HCT116 (cell line): Measurements from ENCODE around the gene EGFR. TPM values are rescaled to one million over a fixed set of nuclear protein-coding genes. Genes with fewer than 3 reads are reported as not detected.

Experiments
- ATAC-seq: fragments of 200-7000 bp; cut with Tn5 transposase; 2 replicates; pipeline ENCODE4 v1.9.1; 2020; ENCODE audit warnings: mild to moderate bottlenecking, moderate library complexity
- BruUV-seq: library from RNA; stranded (reverse); fragments of 400-500 nt; replicated peaks from 2 replicates; lab custom pipeline; 2021; lab: Mats Ljungman, UMichigan
- CTCF ChIA-PET: fragments of 300-600 bp; sonication (Branson Sonifier 250); formaldehyde crosslinking; loops from one replicate; lab custom pipeline; 2021; ENCODE audit warnings: antibody characterized with exemption; lab: Charles Lee
- POLR2A ChIA-PET: fragments of 300-600, 350-600 bp; sonication (Branson Sonifier 250); formaldehyde crosslinking; loops from one replicate; lab custom pipeline; 2021; ENCODE audit warnings: antibody characterized with exemption; lab: Charles Lee
- RAD21 ChIA-PET, 2 experiments: fragments of 300-600 bp; sonication (Branson Sonifier 250); formaldehyde crosslinking; loops; one replicate each; lab custom pipeline; 2023; ENCODE audit warnings: low total read pairs in 2 of 2; ENCODE audit not compliant: uncharacterized antibody in 2 of 2, unreplicated experiment in 2 of 2, low non-redundant PET in 1 of 2; lab: Charles Lee
- DNase-seq: peaks from one replicate; pipeline ENCODE4 v3.0.0-alpha.2; 2010; ENCODE audit warnings: low read depth, low spot score
- H2AFZ ChIP-seq: fragments of 200-600 bp; shearing (Covaris generic), sonication (generic); 2 replicates; pipeline ENCODE4 v1.6.1; 2017; ENCODE audit warnings: low read depth, mixed run types, mixed read lengths, antibody characterized with exemption, low read length; ENCODE audit not compliant: poor library complexity, severe bottlenecking
- H3K27ac ChIP-seq: 2 replicates; pipeline ENCODE4 v1.5.1; 2012; ENCODE audit warnings: low read depth, low read length
- H3K27me3 ChIP-seq: fragments of 200-600 bp; sonication (generic); 2 replicates; pipeline ENCODE4 v1.6.1; 2016; ENCODE audit warnings: mixed run types, low read length, mixed read lengths; ENCODE audit not compliant: insufficient read depth
- H3K36me3 ChIP-seq, 2 experiments: fragments of 200-500 bp in 1 of 2; fragments of 200-600 bp in 1 of 2; sonication (Bioruptor generic) in 1 of 2; sonication (generic) in 1 of 2; 2 replicates each; pipeline versions ENCODE4 v1.5.1 to v1.6.1; 2014 to 2016; ENCODE audit warnings: low read length in 2 of 2, inconsistent platforms in 1 of 2, mixed read lengths in 1 of 2, mixed run types in 1 of 2; ENCODE audit not compliant: insufficient read depth in 2 of 2, control insufficient read depth in 1 of 2
- H3K4me1 ChIP-seq, 2 experiments: fragments of 200-600 bp in 1 of 2; sonication (generic) in 1 of 2; 2 replicates each; pipeline versions ENCODE4 v1.5.1 to v1.6.1; 2012 to 2017; ENCODE audit warnings: low read length in 2 of 2, inconsistent platforms in 1 of 2, mild to moderate bottlenecking in 1 of 2, mixed read lengths in 1 of 2, mixed run types in 1 of 2, moderate library complexity in 1 of 2; ENCODE audit not compliant: insufficient read depth in 2 of 2, control insufficient read depth in 1 of 2
- H3K4me2 ChIP-seq: fragments of 200-600 bp; sonication (generic); 2 replicates; pipeline ENCODE4 v1.6.1; 2017; ENCODE audit warnings: mixed run types, low read length, mixed read lengths
- H3K4me3 ChIP-seq, 2 experiments: fragments of 200-600 bp in 1 of 2; sonication (generic) in 1 of 2; replicated peaks in 1 of 2; 2 replicates each; pipeline ENCODE4 v1.5.1; 2011 to 2016; ENCODE audit warnings: low read length in 2 of 2, control low read depth in 1 of 2, low read depth in 1 of 2, mild to moderate bottlenecking in 1 of 2, mixed read lengths in 1 of 2, mixed run types in 1 of 2
- H3K79me2 ChIP-seq: fragments of 200-600 bp; sonication (generic); 2 replicates; pipeline ENCODE4 v1.6.1; 2017; ENCODE audit warnings: mild to moderate bottlenecking, mixed run types, low read length, moderate library complexity, mixed read lengths; ENCODE audit not compliant: insufficient read depth
- H3K9ac ChIP-seq: fragments of 200-600 bp; sonication (generic); 2 replicates; pipeline ENCODE4 v1.6.1; 2016; ENCODE audit warnings: low read length, mixed read lengths
- H3K9me2 ChIP-seq: fragments of 200-600 bp; sonication (generic), shearing (Covaris generic); 2 replicates; pipeline ENCODE4 v1.6.1; 2017; ENCODE audit warnings: mixed run types, mild to moderate bottlenecking, moderate library complexity; ENCODE audit not compliant: insufficient read depth
- H3K9me3 ChIP-seq, 2 experiments: fragments of 200-500 bp in 1 of 2; fragments of 200-600 bp in 1 of 2; sonication (Bioruptor generic) in 1 of 2; sonication (generic) in 1 of 2; 2 replicates each; pipeline ENCODE4 v1.6.1; 2014 to 2017; ENCODE audit warnings: low read length in 2 of 2, mixed read lengths in 2 of 2, inconsistent platforms in 1 of 2, low read depth in 1 of 2, mild to moderate bottlenecking in 1 of 2, mixed run types in 1 of 2, moderate library complexity in 1 of 2; ENCODE audit not compliant: control insufficient read depth in 1 of 2, insufficient read depth in 1 of 2
- H4K20me1 ChIP-seq: fragments of 200-600 bp; sonication (generic), shearing (Covaris generic); 2 replicates; pipeline ENCODE4 v1.6.1; 2017; ENCODE audit warnings: mixed run types, mild to moderate bottlenecking, moderate library complexity; ENCODE audit not compliant: insufficient read depth
- CBX3 ChIP-seq: IDR thresholded peaks from 2 replicates; pipeline ENCODE4 v1.6.1; 2012; ENCODE audit warnings: low read depth
- EGR1 ChIP-seq: IDR thresholded peaks from 2 replicates; pipeline ENCODE4 v1.6.1; 2012; ENCODE audit warnings: low read depth
- ELF1 ChIP-seq: IDR thresholded peaks from 2 replicates; pipeline ENCODE4 v1.6.1; 2012; ENCODE audit warnings: low read depth, borderline replicate concordance
- EZH2 ChIP-seq: fragments of 200-600 bp; sonication (generic); IDR thresholded peaks from 2 replicates; pipeline ENCODE4 v1.6.1; 2017; ENCODE audit warnings: antibody characterized with exemption, mixed run types
- EZH2phosphoT487 ChIP-seq: fragments of 200-600 bp; IDR thresholded peaks from 2 replicates; pipeline ENCODE4 v1.6.1; 2018; ENCODE audit warnings: antibody characterized with exemption, borderline replicate concordance
- FOSL1 ChIP-seq: IDR thresholded peaks from 2 replicates; pipeline ENCODE4 v1.6.1; 2012; ENCODE audit warnings: low read depth
- JUND ChIP-seq: IDR thresholded peaks from 2 replicates; pipeline ENCODE4 v1.6.1; 2012
- POLR2A ChIP-seq: IDR thresholded peaks from 2 replicates; pipeline ENCODE4 v1.7.0; 2011; ENCODE audit warnings: borderline replicate concordance; ENCODE audit not compliant: insufficient read depth, insufficient read length; ENCODE audit errors: extremely low read depth
- POLR2AphosphoS5 ChIP-seq: IDR thresholded peaks from 2 replicates; pipeline ENCODE4 v1.6.1; 2011; ENCODE audit warnings: mild to moderate bottlenecking, low read depth, low read length, moderate library complexity
- RAD21 ChIP-seq: IDR thresholded peaks from 2 replicates; pipeline ENCODE4 v1.6.1; 2012; ENCODE audit warnings: low read depth, mild to moderate bottlenecking
- SIN3A ChIP-seq: IDR thresholded peaks from 2 replicates; pipeline ENCODE4 v1.6.1; 2012; ENCODE audit warnings: low read depth
- SP1 ChIP-seq: IDR thresholded peaks from 2 replicates; pipeline ENCODE4 v1.6.1; 2012; ENCODE audit warnings: low read depth
- SRF ChIP-seq: IDR thresholded peaks from 2 replicates; pipeline ENCODE4 v1.6.1; 2012; ENCODE audit warnings: low read depth
- TCF7L2 ChIP-seq: IDR thresholded peaks from 2 replicates; pipeline ENCODE4 v1.7.0; 2011; ENCODE audit warnings: borderline replicate concordance, inconsistent platforms; ENCODE audit not compliant: insufficient read depth, insufficient read length; ENCODE audit errors: extremely low read depth
- intact Hi-C: fragments of 100-400 bp; cut with micrococcal nuclease; formaldehyde crosslinking; loops from 2 replicates; pipeline ENCODE4 v1.10.0; 2022
- total RNA-seq: library from RNA; stranded (reverse); gene quantifications from one replicate; pipeline ENCODE4 v1.2.1, GENCODE V29; 2021; ENCODE audit not compliant: unreplicated experiment
- TF ChIP-seq, protein P1 (sequence below): IDR thresholded peaks from 2 replicates; pipeline ENCODE4 v1.6.1; 2012
- TF ChIP-seq, protein P2 (sequence below): IDR thresholded peaks from 2 replicates; pipeline ENCODE4 v1.6.1; 2012
- TF ChIP-seq, protein P3 (sequence below), 3 experiments: fragments of 200-600 bp in 1 of 3; sonication (generic) in 1 of 3; IDR thresholded peaks in 2 of 3; conservative IDR thresholded peaks in 1 of 3; 2 replicates each; pipeline ENCODE4 v1.5.1; 2012 to 2017; ENCODE audit warnings: low read depth in 2 of 3, low read length in 2 of 3, antibody characterized with exemption in 1 of 3, borderline replicate concordance in 1 of 3, control low read depth in 1 of 3, mild to moderate bottlenecking in 1 of 3, mixed read lengths in 1 of 3, mixed run types in 1 of 3, moderate library complexity in 1 of 3; ENCODE audit not compliant: insufficient read depth in 1 of 3

Gene EGFR
- total RNA-seq, 1 experiment from 2014 or later, result 71.5 TPM

DNA sequence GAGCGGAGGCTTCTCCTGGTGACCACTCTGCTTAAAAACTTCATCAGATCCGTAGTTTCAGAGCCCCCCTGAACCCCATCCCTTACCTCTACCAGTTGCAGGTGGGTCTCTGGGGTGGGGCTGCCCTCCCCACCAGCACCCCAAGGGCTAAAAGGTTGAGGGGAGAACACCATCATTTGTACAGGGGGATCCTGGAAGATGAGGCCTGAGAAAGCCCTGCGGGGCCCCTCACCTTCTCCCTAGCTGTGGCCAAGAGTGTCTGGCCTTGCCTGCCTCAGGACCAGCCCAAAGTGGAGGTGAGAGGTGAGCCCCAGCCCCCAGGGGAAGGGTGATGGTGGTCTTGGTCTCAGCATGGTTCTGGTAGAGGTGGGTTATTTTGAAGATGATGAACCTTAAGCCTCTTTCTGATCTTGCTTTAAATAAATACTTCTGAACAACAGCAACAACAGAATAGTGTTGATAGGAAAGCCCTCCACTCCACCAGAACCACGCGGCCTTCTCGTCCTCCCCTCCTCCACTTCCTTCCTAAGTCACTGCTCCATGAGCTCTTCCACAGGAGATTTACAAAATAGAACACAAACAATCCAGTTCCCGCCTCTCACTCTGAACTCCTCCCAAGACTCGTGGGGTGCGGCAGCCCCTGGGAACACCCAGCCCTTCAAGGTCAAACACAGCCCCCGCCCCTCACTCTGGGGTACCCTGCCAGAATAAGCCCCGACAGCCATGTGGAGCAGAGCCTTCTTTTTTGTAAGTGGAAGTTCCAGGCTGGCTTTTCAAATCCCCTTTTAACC is 169.1 kb downstream of the EGFR start:
- Histone ChIP-seq H3K4me1 (peaks cover 0 to 20% of the 10 kb centered on the region in 2 experiments; a peak in 3 of 4 replicates), H3K27ac (no peak overlapping the region), H3K79me2 (no peaks in the 10 kb centered on the region), H3K4me3 (no peak overlapping the region), H3K4me2 (no peak overlapping the region), H2AFZ (no peak overlapping the region), H3K9ac (no peak overlapping the region), H3K9me3 (no peaks in the 10 kb centered on the region), H3K27me3 (no peaks in the 10 kb centered on the region), H3K36me3 (peaks cover 0 to 18% of the 10 kb centered on the region in 2 experiments), H3K9me2 (no peaks in the 10 kb centered on the region), H4K20me1 (no peaks in the 10 kb centered on the region)
- TF ChIP-seq EZH2 (no peak), CBX3 (no peak), EZH2phosphoT487 (no peak), RAD21 (no peak)
- TF ChIP-seq, protein P1, sequence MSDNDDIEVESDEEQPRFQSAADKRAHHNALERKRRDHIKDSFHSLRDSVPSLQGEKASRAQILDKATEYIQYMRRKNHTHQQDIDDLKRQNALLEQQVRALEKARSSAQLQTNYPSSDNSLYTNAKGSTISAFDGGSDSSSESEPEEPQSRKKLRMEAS, result no peak
- TF ChIP-seq, protein P2, sequence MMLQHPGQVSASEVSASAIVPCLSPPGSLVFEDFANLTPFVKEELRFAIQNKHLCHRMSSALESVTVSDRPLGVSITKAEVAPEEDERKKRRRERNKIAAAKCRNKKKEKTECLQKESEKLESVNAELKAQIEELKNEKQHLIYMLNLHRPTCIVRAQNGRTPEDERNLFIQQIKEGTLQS, result no peak
- no TSS peak for BruUV-seq
- intact Hi-C loops, result no loop called here
- DNase-seq, result no peak
- CTCF ChIA-PET, result no interaction called here
- POLR2A ChIA-PET, result no interaction called here
- RAD21 ChIA-PET, result no interaction called here
- ATAC-seq, result no peak

DNA sequence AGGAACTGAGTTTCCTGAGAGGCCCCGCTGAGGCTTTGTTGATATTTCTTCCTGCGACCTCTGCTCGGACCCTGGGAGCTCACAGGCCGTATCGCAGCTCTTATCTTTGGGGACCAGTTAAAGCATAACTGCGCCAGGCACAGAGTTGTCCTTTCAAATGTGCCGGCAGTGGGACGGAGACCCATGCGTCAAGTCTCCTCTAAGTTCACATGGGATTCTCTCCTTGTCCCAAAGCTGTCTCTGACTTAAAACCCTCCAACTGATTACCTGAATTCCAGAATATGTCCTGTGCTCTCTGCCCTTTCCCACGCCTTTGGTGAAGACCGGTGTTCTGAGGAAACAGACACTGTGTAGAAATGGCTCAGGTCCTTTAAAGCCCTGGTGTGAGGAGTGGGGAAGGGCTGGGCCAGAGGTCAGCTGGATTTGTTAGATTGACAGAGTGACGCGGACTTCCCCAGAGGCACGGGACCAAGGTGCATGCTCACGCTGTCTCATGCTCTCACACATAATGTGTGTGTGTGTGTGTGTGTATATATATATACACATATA is 169.8 kb downstream of the EGFR start:
- no peaks in the 10 kb centered on the region for H3K9me3 ChIP-seq
- H2AFZ ChIP-seq, result no peak overlapping the region
- ATAC-seq (no peak), DNase-seq (no peak)
- no peaks in the 10 kb centered on the region for H3K27me3 ChIP-seq
- peaks cover 0 to 18% of the 10 kb centered on the region in 2 experiments for H3K36me3 ChIP-seq
- BruUV-seq, result no TSS peak
- no peaks in the 10 kb centered on the region for H3K79me2 ChIP-seq
- no peaks in the 10 kb centered on the region for H4K20me1 ChIP-seq
- RAD21 ChIA-PET, result no interaction called here
- no peaks in the 10 kb centered on the region for H3K9me2 ChIP-seq
- intact Hi-C loops, result no loop called here
- no peak overlapping the region for H3K4me3 ChIP-seq
- peaks cover 0 to 20% of the 10 kb centered on the region in 2 experiments; a peak in 3 of 4 replicates for H3K4me1 ChIP-seq
- H3K9ac ChIP-seq, result no peak overlapping the region
- POLR2A ChIA-PET, result no interaction called here
- no peak overlapping the region for H3K27ac ChIP-seq
- no peak overlapping the region for H3K4me2 ChIP-seq
- CTCF ChIA-PET, result no interaction called here
- TF ChIP-seq RAD21 (no peak), CBX3 (no peak), ELF1 (no peak), POLR2A (no peak), JUND (no peak), EGR1 (no peak), POLR2AphosphoS5 (no peak), SRF (no peak), TCF7L2 (no peak), SIN3A (no peak), SP1 (no peak), FOSL1 (no peak)
- TF ChIP-seq, protein P3, sequence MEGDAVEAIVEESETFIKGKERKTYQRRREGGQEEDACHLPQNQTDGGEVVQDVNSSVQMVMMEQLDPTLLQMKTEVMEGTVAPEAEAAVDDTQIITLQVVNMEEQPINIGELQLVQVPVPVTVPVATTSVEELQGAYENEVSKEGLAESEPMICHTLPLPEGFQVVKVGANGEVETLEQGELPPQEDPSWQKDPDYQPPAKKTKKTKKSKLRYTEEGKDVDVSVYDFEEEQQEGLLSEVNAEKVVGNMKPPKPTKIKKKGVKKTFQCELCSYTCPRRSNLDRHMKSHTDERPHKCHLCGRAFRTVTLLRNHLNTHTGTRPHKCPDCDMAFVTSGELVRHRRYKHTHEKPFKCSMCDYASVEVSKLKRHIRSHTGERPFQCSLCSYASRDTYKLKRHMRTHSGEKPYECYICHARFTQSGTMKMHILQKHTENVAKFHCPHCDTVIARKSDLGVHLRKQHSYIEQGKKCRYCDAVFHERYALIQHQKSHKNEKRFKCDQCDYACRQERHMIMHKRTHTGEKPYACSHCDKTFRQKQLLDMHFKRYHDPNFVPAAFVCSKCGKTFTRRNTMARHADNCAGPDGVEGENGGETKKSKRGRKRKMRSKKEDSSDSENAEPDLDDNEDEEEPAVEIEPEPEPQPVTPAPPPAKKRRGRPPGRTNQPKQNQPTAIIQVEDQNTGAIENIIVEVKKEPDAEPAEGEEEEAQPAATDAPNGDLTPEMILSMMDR (IDR thresholded peaks at IDR 0.05 in 2 of 3, conservative IDR thresholded peaks at IDR 0.05 in 1 of 3; ENCODE audit: borderline replicate concordance in 1 of 3, insufficient read depth in 1 of 3, low read depth in 2 of 3, low read length in 2 of 3), result no peak
